ENCODE measurements around the gene ACE2.

ACE2 gene

DNA sequence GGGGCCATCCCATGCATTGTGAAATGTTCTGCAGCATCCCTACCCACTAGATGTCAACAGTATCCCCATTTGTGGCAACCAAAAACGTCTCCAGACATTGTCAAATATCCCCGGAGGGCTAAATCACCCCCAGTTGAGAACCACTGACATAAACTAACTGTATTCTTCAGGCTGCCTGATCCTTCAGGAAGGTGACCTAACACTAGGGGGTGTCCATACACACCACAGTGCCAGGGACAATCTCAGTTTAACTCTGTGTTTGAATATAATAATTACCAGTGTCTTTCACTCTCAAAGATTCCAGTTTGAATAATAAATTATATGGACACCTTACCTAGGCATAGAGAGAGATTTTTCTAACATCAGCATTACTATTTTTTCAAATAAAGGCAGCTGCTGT, 6.4 kb downstream of the ACE2 start:
- CTCF ChIA-PET, result no interaction called here
- DNase-seq (ENCODE audit: extremely low spot score), result no peak
- POLR2A ChIA-PET, result no interaction called here
- TF ChIP-seq, protein P1, sequence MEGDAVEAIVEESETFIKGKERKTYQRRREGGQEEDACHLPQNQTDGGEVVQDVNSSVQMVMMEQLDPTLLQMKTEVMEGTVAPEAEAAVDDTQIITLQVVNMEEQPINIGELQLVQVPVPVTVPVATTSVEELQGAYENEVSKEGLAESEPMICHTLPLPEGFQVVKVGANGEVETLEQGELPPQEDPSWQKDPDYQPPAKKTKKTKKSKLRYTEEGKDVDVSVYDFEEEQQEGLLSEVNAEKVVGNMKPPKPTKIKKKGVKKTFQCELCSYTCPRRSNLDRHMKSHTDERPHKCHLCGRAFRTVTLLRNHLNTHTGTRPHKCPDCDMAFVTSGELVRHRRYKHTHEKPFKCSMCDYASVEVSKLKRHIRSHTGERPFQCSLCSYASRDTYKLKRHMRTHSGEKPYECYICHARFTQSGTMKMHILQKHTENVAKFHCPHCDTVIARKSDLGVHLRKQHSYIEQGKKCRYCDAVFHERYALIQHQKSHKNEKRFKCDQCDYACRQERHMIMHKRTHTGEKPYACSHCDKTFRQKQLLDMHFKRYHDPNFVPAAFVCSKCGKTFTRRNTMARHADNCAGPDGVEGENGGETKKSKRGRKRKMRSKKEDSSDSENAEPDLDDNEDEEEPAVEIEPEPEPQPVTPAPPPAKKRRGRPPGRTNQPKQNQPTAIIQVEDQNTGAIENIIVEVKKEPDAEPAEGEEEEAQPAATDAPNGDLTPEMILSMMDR (IDR thresholded peaks at IDR 0.05; ENCODE audit: control extremely low read depth, extremely low read depth, low read depth, missing control alignments), result no peak

DNA sequence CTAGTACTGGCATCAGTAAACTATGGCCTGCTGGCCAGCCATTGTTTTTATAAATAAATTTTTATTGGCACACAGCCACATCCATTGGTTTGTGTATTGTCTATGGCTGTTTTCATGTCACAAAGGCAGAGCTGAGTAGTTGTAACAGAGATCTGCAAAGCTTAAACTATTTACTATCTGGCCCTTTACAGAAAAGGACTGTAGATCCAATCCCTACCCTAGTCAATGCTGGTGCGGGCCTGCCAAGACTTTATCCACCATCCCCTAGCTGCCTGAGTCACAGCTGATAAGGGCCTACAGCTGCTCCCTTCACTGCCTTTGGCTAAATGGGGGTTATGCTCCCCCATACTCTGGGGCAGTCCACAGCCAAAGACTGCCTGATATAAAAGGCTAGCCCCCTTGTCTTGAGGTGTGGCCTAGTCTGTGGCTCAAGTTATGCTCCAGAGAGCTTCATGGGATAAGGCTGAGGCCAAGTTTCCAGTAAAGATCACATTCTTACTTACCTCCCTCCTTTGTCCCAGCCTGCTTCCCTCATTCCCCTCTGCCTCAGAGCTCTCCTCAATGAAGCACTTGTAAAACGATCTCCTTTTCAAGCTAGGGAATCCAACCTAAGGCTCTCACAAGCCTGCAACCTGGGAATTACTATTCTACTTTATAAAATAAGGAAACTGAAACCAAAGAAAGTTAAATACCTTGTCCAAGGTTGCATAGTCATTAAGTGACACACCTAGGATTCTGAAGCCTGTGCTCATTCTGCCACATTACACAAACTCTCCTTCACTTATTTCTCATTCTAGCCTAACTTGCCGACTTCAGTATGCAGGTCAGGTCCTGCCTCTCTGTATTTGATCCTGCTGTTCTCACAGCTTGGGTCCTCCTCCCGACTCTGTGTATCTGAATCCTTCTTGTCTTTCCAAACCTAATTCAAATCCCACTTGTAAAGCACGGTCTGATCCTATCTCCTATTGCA, 20.7 kb downstream of the ACE2 start:
- CTCF ChIA-PET, result interaction anchor here (1.0 kb wide), 1 partner anchor 9 kb away, joined by 3 read pairs; no protein-coding TSS in a partner anchor
- no peak for DNase-seq (ENCODE audit: extremely low spot score)
- TF ChIP-seq, protein P1 (IDR thresholded peaks at IDR 0.05; ENCODE audit: control extremely low read depth, extremely low read depth, low read depth, missing control alignments), result no peak
- POLR2A ChIA-PET, result no interaction called here

DNA sequence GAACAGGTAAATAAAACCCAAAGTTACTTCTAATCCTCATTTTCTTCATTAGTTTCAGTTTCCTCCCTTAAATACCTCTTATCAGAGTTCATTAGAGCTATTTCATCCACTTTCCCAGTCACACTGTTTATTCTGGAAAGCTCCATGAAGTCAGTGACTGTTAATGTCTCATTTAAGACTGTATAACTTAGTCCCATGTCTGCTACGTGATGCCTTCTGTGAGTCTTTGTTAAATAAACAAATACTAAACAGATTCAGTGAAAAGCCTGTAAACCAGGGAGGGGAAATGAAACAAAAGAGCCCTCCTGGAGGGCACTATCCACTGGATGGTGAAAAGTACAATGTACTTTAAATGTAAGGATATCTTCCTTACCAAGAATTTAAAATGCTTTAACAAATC, 24.7 kb downstream of the ACE2 start:
- ChIA-PET POLR2A (no interaction called here), CTCF (no interaction called here)
- TF ChIP-seq, protein P1 (IDR thresholded peaks at IDR 0.05; ENCODE audit: control extremely low read depth, extremely low read depth, low read depth, missing control alignments), result no peak
- no peak for DNase-seq (ENCODE audit: extremely low spot score)

DNA sequence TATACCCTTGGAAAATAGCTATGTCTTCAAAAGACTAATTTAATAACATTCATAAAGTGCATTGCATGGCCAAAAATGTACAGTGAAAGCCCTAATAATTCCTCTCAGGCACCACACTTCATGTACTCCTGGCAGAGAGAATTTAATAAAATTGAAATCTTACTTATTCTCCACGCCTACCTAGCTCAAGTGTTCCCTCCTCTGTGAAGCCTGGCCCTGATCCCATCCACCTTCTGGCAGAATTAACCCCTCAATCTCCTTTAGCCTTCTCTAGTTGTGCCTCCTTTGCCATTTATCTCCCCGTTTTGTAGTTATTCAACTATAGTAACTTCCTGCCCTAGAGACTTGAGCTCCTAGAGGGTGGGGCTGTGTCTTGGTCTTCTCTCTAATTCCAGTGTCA, 26.7 kb downstream of the ACE2 start:
- POLR2A ChIA-PET, result no interaction called here
- no peak for DNase-seq (ENCODE audit: extremely low spot score)
- TF ChIP-seq, protein P1 (IDR thresholded peaks at IDR 0.05; ENCODE audit: control extremely low read depth, extremely low read depth, low read depth, missing control alignments), result no peak
- CTCF ChIA-PET, result no interaction called here

DNA sequence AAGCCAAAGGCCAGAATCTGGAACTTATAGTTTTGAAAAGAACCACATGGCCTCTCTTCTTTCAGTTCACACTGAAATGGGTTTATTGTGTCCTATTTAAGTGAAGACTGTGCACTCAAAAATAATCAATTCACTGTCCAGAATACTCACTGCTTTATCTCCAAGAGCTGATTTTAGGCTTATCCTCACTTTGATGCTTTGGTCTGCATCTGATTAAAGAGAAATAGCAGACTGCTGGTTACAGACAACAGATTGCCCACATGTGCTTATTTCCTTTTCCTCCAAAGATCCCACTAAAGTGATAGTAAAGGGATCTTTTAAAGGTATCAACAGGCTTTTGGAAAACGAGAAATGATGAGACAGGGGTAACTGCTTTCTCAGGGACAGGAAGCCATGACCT, 30.6 kb downstream of the ACE2 start:
- ChIA-PET POLR2A (no interaction called here), CTCF (interaction anchor here (1.9 kb wide), 1 partner anchor 18 kb away, joined by 6 read pairs; no protein-coding TSS in a partner anchor)
- TF ChIP-seq, protein P1 (IDR thresholded peaks at IDR 0.05; ENCODE audit: control extremely low read depth, extremely low read depth, low read depth, missing control alignments), result no peak
- no peak for DNase-seq (ENCODE audit: extremely low spot score)

DNA sequence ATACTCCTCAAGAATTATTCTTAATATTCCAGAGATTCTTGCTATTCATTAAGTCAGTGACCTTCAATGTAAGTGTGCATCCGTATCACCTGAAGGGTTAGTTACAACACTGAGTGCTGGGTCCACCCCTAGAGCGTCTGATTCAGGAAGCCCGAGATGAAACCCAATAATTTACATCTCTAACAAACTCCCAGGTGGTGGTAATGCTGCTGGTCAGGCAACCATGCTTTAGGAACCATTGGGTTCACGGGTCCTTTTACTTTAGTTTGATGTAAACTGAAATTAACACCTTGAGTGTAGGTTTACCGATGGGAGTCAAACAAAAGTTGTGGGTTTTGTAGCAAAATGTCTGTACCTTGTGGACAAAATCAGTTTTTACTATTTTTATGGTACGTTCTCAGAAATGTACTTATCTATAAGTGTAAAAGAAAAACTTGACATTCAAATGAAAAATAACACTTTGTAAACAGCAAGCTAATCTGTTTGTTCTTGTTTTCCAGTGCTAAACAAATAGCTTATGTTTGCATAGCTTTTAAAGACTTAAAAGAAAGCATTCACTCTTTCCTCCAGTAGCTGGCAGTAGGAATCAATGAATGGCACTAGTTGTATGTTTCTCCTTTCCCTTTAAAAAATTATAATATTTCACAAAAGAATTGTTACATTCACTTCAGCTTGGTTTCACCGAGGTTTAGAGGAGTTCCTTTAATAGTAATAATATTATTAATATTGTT, 32.7 kb downstream of the ACE2 start:
- CTCF ChIA-PET, result interaction anchor here (1.9 kb wide), 1 partner anchor 16 kb away, joined by 6 read pairs; no protein-coding TSS in a partner anchor
- DNase-seq (ENCODE audit: extremely low spot score), result no peak
- TF ChIP-seq, protein P1 (IDR thresholded peaks at IDR 0.05; ENCODE audit: control extremely low read depth, extremely low read depth, low read depth, missing control alignments), result no peak
- POLR2A ChIA-PET, result no interaction called here
